Mesothelial cell of epicardium (in vitro differentiated cells): ENCODE measurements around the gene DISC1. TPM values are rescaled to one million over a fixed set of nuclear protein-coding genes. Genes with fewer than 3 reads are reported as not detected.

Experiments used
- DNase-seq, 2 experiments: peaks; one replicate each; pipeline ENCODE4 v3.0.0; 2021; ENCODE audit warnings: low spot score in 2 of 2; ENCODE audit not compliant: unreplicated experiment in 2 of 2
- H3K27ac Mint-ChIP-seq: 2 replicates; pipeline ENCODE4 v1.8.0; 2021; ENCODE audit warnings: mixed read lengths
- H3K27me3 Mint-ChIP-seq: 2 replicates; pipeline ENCODE4 v1.8.0; 2021; ENCODE audit warnings: low read depth, mixed read lengths
- H3K36me3 Mint-ChIP-seq: 2 replicates; pipeline ENCODE4 v1.8.0; 2021; ENCODE audit warnings: mixed read lengths
- H3K4me1 Mint-ChIP-seq: 2 replicates; pipeline ENCODE4 v1.8.0; 2021; ENCODE audit warnings: mixed read lengths
- H3K4me3 Mint-ChIP-seq: 2 replicates; pipeline ENCODE4 v1.8.0; 2021; ENCODE audit warnings: mild to moderate bottlenecking, moderate library complexity, mixed read lengths
- H3K9me3 Mint-ChIP-seq: 2 replicates; pipeline ENCODE4 v1.8.0; 2021; ENCODE audit warnings: mixed read lengths
- total RNA-seq: library from RNA; stranded (reverse); gene quantifications from 3 replicates; pipeline ENCODE4 v1.2.1, GENCODE V29; 2021
- TF ChIP-seq, protein P1 (sequence below): fragments of 200-600 bp; sonication (generic); IDR thresholded peaks from one replicate; pipeline ENCODE4 v1.5.0; 2021; ENCODE audit warnings: antibody characterized with exemption; ENCODE audit not compliant: unreplicated experiment

DISC1 gene
- total RNA-seq, 1 donor from 2014 or later: 9.1 TPM

DNA sequence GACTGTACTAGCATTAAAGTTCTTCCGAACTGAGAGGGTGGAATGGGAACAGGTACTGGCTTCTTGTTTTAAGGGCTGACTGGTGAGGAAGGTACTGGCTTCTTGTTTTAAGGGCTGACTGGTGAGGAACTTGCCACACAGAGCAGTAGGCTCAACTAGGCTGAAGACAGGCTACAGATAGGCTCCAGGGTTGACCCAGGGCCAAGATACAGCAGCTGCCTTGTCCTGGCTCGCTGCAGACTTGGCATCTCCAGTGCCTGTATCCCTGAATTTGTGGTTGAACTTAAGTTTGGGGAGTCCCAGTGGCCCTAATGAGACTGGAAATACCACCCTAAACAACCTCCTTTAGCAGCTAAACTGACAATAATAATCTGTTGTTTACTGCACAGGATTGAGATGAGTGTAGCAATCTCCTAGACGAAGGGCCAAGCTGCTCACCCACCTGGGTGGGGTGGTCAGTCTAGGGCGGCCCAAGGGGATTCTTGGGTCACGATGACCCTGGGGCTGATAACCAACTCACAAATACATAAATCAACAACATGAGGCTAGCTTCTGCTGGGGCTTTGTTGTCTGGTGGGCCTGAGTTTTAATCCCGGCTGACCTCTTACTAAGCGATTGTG is 227.1 kb downstream of the DISC1 start:
- Mint-ChIP-seq H3K4me3 (no peak overlapping the region), H3K9me3 (no peaks in the 10 kb centered on the region), H3K4me1 (peaks cover 32% of the 10 kb centered on the region), H3K27ac (no peak overlapping the region), H3K36me3 (no peaks in the 10 kb centered on the region), H3K27me3 (no peaks in the 10 kb centered on the region)
- DNase-seq: no peak
- TF ChIP-seq, protein P1, sequence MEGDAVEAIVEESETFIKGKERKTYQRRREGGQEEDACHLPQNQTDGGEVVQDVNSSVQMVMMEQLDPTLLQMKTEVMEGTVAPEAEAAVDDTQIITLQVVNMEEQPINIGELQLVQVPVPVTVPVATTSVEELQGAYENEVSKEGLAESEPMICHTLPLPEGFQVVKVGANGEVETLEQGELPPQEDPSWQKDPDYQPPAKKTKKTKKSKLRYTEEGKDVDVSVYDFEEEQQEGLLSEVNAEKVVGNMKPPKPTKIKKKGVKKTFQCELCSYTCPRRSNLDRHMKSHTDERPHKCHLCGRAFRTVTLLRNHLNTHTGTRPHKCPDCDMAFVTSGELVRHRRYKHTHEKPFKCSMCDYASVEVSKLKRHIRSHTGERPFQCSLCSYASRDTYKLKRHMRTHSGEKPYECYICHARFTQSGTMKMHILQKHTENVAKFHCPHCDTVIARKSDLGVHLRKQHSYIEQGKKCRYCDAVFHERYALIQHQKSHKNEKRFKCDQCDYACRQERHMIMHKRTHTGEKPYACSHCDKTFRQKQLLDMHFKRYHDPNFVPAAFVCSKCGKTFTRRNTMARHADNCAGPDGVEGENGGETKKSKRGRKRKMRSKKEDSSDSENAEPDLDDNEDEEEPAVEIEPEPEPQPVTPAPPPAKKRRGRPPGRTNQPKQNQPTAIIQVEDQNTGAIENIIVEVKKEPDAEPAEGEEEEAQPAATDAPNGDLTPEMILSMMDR: no peak

DNA sequence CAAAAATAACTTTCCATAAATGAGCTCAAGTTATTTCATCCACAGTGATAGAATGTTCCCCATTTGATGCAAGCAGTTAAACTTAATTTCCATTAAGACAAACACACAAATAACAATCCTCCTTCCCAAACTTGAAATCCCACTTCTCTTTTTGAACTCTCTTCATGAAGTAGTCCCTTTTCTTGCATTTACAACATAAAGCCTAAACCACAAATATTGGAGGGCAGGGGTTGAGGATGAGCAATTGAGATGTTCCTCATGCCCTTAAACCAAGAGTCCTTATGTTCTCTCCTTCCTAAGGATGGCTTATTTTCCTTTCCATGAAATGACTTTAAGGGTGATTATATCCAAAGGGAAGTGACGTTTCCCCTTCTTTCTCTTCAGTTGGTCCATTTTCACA is 228.8 kb downstream of the DISC1 start:
- TF ChIP-seq, protein P1: no peak
- H3K36me3 Mint-ChIP-seq: no peaks in the 10 kb centered on the region
- peaks cover 23% of the 10 kb centered on the region for H3K4me1 Mint-ChIP-seq
- H3K9me3 Mint-ChIP-seq: no peaks in the 10 kb centered on the region
- H3K4me3 Mint-ChIP-seq: no peak overlapping the region
- no peak overlapping the region for H3K27ac Mint-ChIP-seq
- H3K27me3 Mint-ChIP-seq: no peaks in the 10 kb centered on the region
- no peak for DNase-seq

DNA sequence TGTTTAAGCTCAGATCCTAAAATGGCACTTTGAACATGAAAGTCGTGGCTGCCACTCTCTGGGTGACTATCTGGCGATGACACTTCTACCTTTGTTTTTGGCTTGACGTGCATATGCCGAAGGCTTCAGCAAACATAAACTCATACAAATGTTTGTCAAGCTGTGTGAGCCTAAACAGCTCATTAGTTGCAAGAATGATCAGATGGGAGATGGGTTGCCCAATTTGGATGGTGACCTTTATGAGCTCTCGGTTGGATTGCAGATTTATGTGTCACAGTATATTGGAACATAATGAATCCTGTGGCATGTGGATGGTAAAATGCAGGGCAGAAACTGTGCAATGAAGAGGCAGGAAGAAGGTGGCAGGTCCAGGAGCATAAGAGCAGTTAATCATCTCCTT is 229.3 kb downstream of the DISC1 start:
- Mint-ChIP-seq H3K4me1 (peaks cover 20% of the 10 kb centered on the region), H3K27me3 (no peaks in the 10 kb centered on the region), H3K9me3 (no peaks in the 10 kb centered on the region), H3K27ac (no peak overlapping the region), H3K36me3 (no peaks in the 10 kb centered on the region), H3K4me3 (no peak overlapping the region)
- no peak for DNase-seq
- TF ChIP-seq, protein P1: no peak

DNA sequence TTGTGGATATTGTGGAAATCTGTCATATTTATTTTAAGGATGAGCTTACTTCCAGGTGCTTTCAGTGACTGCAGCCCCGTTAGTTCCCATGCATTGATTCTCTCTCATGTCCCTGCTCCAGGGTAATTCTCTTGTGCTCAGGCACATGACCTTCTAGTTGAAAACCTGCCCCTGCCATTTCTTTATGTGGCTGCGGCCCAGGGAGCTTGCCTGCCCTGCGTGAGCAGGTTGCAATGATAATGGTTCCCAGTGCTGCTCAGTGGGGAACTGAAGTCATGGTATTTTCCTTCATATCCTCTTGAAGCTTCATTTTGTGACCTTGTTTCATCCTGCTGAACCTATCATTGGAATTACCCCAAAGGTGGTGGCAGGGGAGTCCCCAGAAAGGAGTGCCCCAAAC is 229.8 kb downstream of the DISC1 start:
- H3K9me3 Mint-ChIP-seq: no peaks in the 10 kb centered on the region
- H3K27me3 Mint-ChIP-seq: no peaks in the 10 kb centered on the region
- no peak overlapping the region for H3K27ac Mint-ChIP-seq
- no peak for DNase-seq
- H3K4me1 Mint-ChIP-seq: peaks cover 19% of the 10 kb centered on the region
- H3K4me3 Mint-ChIP-seq: no peak overlapping the region
- no peaks in the 10 kb centered on the region for H3K36me3 Mint-ChIP-seq
- TF ChIP-seq, protein P1: no peak

DNA sequence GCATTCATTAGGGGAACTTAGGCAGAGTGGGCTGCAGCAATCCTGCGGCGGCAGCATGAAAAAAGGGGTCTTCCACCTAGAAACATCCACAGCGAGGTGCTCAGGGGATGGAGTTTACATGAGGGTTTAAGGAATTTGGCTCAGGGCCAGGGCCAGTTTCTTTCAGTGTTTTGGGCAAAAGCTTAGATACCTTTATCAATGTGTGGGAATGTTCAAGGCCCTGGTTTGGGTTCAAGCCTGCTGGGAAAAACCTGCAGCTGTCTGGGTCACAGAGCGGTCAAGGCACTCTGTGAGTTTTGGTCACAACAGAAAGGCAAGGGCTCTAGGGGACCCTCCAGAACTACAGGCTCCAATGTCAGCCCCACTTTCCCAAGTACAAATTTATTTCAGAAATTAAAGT is 230.3 kb downstream of the DISC1 start:
- DNase-seq: peak in 1 of 2 experiments; percentile 40
- Mint-ChIP-seq H3K27me3 (no peaks in the 10 kb centered on the region), H3K9me3 (no peaks in the 10 kb centered on the region), H3K4me1 (peaks cover 19% of the 10 kb centered on the region), H3K36me3 (no peaks in the 10 kb centered on the region), H3K27ac (no peak overlapping the region), H3K4me3 (no peak overlapping the region)
- TF ChIP-seq, protein P1: no peak
